ENCODE measurements around the gene ANKFN1. TPM values are rescaled to one million over a fixed set of nuclear protein-coding genes. Genes with fewer than 3 reads are reported as not detected.

ANKFN1 gene
- polyA plus RNA-seq, 3 donors = not detected

GRCh38 chr17:56447171-56447570, 293.9 kb downstream of the ANKFN1 start:
- no peak for TF ChIP-seq CTCF (IDR thresholded peaks at IDR 0.05)
- 100% methylated on average over 1 of the region's 1 CpG for WGBS (ENCODE audit: insufficient coverage)

GRCh38 chr17:56448371-56448770, 295.1 kb downstream of the ANKFN1 start:
- no peak overlapping the region for H3K27ac ChIP-seq (ENCODE audit: low read depth in 1 of 2, low read length in 2 of 2)
- WGBS (ENCODE audit: insufficient coverage) = no CpG with 5 or more reads among the region's 2 CpGs
- intact Hi-C loops (cut with micrococcal nuclease) = no loop called here
- H4K20me1 ChIP-seq (ENCODE audit: insufficient read depth, low read length) = no peaks in the 10 kb centered on the region
- H3K4me3 ChIP-seq (replicated peaks in 1 of 3; ENCODE audit: low read depth in 2 of 3, low read length in 3 of 3) = no peak overlapping the region
- H3K9me3 Mint-ChIP-seq = peaks cover 0 to 1% (median 0%) of the 10 kb centered on the region in 7 donors
- H3K36me3 ChIP-seq (replicated peaks in 1 of 2; ENCODE audit: control insufficient read depth in 1 of 2, insufficient read depth in 2 of 2, low read length in 2 of 2) = no peaks in the 10 kb centered on the region
- H3K36me3 Mint-ChIP-seq = no peaks in the 10 kb centered on the region
- H3K4me1 ChIP-seq (ENCODE audit: control insufficient read depth in 1 of 2, insufficient read depth in 2 of 2, low read length in 2 of 2) = no peaks in the 10 kb centered on the region
- no peak for TF ChIP-seq CTCF (IDR thresholded peaks at IDR 0.05)
- H2AFZ ChIP-seq (ENCODE audit: insufficient read depth, low read depth, low read length, poor library complexity, severe bottlenecking) = no peak overlapping the region
- no peaks in the 10 kb centered on the region for H3K4me1 Mint-ChIP-seq
- no peak for DNase-seq
- H3K4me3 Mint-ChIP-seq = no peak overlapping the region
- no peak overlapping the region for H3K27ac Mint-ChIP-seq
- no peaks in the 10 kb centered on the region for H3K27me3 ChIP-seq (ENCODE audit: control insufficient read depth in 2 of 2, insufficient read depth in 2 of 2, low read length in 2 of 2)
- peaks cover 1 to 3% (median 2%) of the 10 kb centered on the region in 3 donors for H3K27me3 Mint-ChIP-seq (ENCODE audit: low read depth in 3 of 3)
- no peaks in the 10 kb centered on the region for H3K9me3 ChIP-seq (replicated peaks in 1 of 2; ENCODE audit: control insufficient read depth in 1 of 2, insufficient read depth in 1 of 2, low read length in 2 of 2)
- H3K9ac ChIP-seq (ENCODE audit: insufficient read depth, low read length, poor library complexity, severe bottlenecking) = no peak overlapping the region
- H3K79me2 ChIP-seq (ENCODE audit: insufficient read depth, low read length) = no peaks in the 10 kb centered on the region
- H3K4me2 ChIP-seq (replicated peaks; ENCODE audit: extremely low read depth, low read length, poor library complexity, severe bottlenecking) = no peak overlapping the region

More at GRCh38 chr17:56447171-56447570, 293.9 kb downstream of the ANKFN1 start:
- Mint-ChIP-seq H3K27me3 (ENCODE audit: low read depth in 3 of 3) (peaks cover 1 to 3% (median 2%) of the 10 kb centered on the region in 3 donors), H3K27ac (no peak overlapping the region), H3K4me3 (no peak overlapping the region), H3K36me3 (no peaks in the 10 kb centered on the region), H3K9me3 (peaks cover 0 to 1% (median 0%) of the 10 kb centered on the region in 7 donors), H3K4me1 (no peaks in the 10 kb centered on the region)
- Histone ChIP-seq H3K27me3 (ENCODE audit: control insufficient read depth in 2 of 2, insufficient read depth in 2 of 2, low read length in 2 of 2) (no peaks in the 10 kb centered on the region), H4K20me1 (ENCODE audit: insufficient read depth, low read length) (no peaks in the 10 kb centered on the region), H3K9ac (ENCODE audit: insufficient read depth, low read length, poor library complexity, severe bottlenecking) (no peak overlapping the region), H3K4me1 (ENCODE audit: control insufficient read depth in 1 of 2, insufficient read depth in 2 of 2, low read length in 2 of 2) (no peaks in the 10 kb centered on the region), H3K4me2 (replicated peaks; ENCODE audit: extremely low read depth, low read length, poor library complexity, severe bottlenecking) (no peak overlapping the region), H3K36me3 (replicated peaks in 1 of 2; ENCODE audit: control insufficient read depth in 1 of 2, insufficient read depth in 2 of 2, low read length in 2 of 2) (no peaks in the 10 kb centered on the region), H2AFZ (ENCODE audit: insufficient read depth, low read depth, low read length, poor library complexity, severe bottlenecking) (no peak overlapping the region), H3K27ac (ENCODE audit: low read depth in 1 of 2, low read length in 2 of 2) (no peak overlapping the region), H3K4me3 (replicated peaks in 1 of 3; ENCODE audit: low read depth in 2 of 3, low read length in 3 of 3) (no peak overlapping the region), H3K79me2 (ENCODE audit: insufficient read depth, low read length) (no peaks in the 10 kb centered on the region), H3K9me3 (replicated peaks in 1 of 2; ENCODE audit: control insufficient read depth in 1 of 2, insufficient read depth in 1 of 2, low read length in 2 of 2) (no peaks in the 10 kb centered on the region)
- intact Hi-C loops (cut with micrococcal nuclease) = no loop called here
- no peak for DNase-seq
